DOHH2 (cell line): ENCODE results near the gene NOXO1.
A peak's percentile ranks its signal among the peaks of the same experiment; 100 is the strongest.

Experiments used
- H3F3A ChIP-seq: fragments of 200-600 bp; sonication (generic), shearing (Covaris generic); 2 replicates; pipeline ENCODE4 v1.6.0; 2016; ENCODE audit warnings: antibody characterized with exemption, mild to moderate bottlenecking; ENCODE audit not compliant: control insufficient read depth, insufficient read depth
- H3K27ac ChIP-seq: fragments of 200-600 bp; sonication (generic); 2 replicates; pipeline ENCODE4 v1.5.1; 2014; ENCODE audit warnings: low read depth, mild to moderate bottlenecking, low read length, moderate library complexity
- H3K27me3 ChIP-seq: fragments of 200-600 bp; sonication (generic); 2 replicates; pipeline ENCODE4 v1.6.1; 2014; ENCODE audit warnings: mild to moderate bottlenecking, low read length, mixed read lengths; ENCODE audit not compliant: control insufficient read depth
- H3K36me3 ChIP-seq: fragments of 200-600 bp; sonication (generic); 2 replicates; pipeline ENCODE4 v1.6.1; 2014; ENCODE audit warnings: mild to moderate bottlenecking, low read length, moderate library complexity, mixed read lengths; ENCODE audit not compliant: control insufficient read depth
- H3K4me1 ChIP-seq: fragments of 200-600 bp; sonication (generic); 2 replicates; pipeline ENCODE4 v1.6.1; 2014; ENCODE audit warnings: mild to moderate bottlenecking, low read length, mixed read lengths; ENCODE audit not compliant: control insufficient read depth
- H3K4me2 ChIP-seq: fragments of 200-600 bp; sonication (generic); 2 replicates; pipeline ENCODE4 v1.6.0; 2014; ENCODE audit warnings: mild to moderate bottlenecking, low read length, moderate library complexity
- H3K4me3 ChIP-seq: fragments of 200-600 bp; sonication (generic); 2 replicates; pipeline ENCODE4 v1.5.1; 2014; ENCODE audit warnings: mild to moderate bottlenecking, low read length, mixed read lengths
- H3K79me2 ChIP-seq: fragments of 200-600 bp; sonication (generic); 2 replicates; pipeline ENCODE4 v1.6.1; 2014; ENCODE audit warnings: mild to moderate bottlenecking, low read length, mixed read lengths; ENCODE audit not compliant: control insufficient read depth
- H3K9me2 ChIP-seq: fragments of 200-600 bp; sonication (generic); replicated peaks from 2 replicates; pipeline ENCODE4 v1.6.1; 2014; ENCODE audit warnings: mild to moderate bottlenecking, low read length, mixed read lengths; ENCODE audit not compliant: control insufficient read depth
- H3K9me3 ChIP-seq: fragments of 200-600 bp; sonication (generic); 2 replicates; pipeline ENCODE4 v1.6.1; 2014; ENCODE audit warnings: antibody characterized with exemption, low read length, mixed read lengths; ENCODE audit not compliant: control insufficient read depth, insufficient read depth
- H4K20me1 ChIP-seq: fragments of 200-600 bp; sonication (generic); 2 replicates; pipeline ENCODE4 v1.6.0; 2014; ENCODE audit warnings: low read depth, mild to moderate bottlenecking, antibody characterized with exemption, low read length, moderate library complexity; ENCODE audit not compliant: control insufficient read depth, insufficient read depth
- EZH2phosphoT487 ChIP-seq: fragments of 200-600 bp; sonication (generic); IDR thresholded peaks from 2 replicates; pipeline ENCODE4 v1.6.1; 2017; ENCODE audit warnings: borderline replicate concordance, mild to moderate bottlenecking, antibody characterized with exemption, low read length, moderate library complexity, mixed read lengths
- TF ChIP-seq, protein P1 (sequence below): fragments of 200-600 bp; sonication (generic); IDR thresholded peaks from one replicate; pipeline ENCODE4 v1.5.1; 2014; ENCODE audit warnings: antibody characterized with exemption, mild to moderate bottlenecking, low read depth, low read length; ENCODE audit not compliant: poor library complexity, severe bottlenecking

The NOXO1 gene

DNA sequence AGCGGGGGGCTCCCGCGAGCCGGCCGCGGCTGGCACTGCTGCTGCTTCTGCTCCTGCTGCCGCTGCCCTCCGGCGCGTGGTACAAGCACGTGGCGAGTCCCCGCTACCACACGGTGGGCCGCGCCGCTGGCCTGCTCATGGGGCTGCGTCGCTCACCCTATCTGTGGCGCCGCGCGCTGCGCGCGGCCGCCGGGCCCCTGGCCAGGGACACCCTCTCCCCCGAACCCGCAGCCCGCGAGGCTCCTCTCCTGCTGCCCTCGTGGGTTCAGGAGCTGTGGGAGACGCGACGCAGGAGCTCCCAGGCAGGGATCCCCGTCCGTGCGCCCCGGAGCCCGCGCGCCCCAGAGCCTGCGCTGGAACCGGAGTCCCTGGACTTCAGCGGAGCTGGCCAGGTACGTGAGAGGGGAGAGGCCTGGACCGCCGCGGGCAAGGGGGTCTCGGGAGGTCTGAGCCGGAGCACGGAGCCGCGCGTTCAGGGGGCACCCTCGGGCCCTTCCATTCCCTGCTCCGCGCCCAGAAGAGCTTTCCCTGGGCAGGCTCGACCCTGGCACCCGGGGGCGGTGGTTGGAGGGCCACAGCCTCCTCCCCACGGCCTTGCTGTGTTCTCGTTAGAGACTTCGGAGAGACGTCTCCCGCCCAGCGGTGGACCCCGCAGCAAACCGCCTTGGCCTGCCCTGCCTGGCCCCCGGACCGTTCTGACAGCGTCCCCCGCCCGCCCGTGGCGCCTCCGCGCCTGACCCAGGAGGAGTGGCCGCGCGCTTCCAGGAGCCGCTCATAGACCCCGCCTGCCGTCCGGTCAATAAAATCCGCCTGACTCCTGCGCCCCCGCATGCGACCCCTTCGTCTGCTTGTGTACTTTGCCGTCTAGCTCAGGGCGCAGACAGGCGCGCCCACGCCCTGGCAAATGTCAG is 38.9 kb upstream of the NOXO1 start:
- Histone ChIP-seq H3K4me1 (peaks cover 12% of the 10 kb centered on the region), H3K9me3 (no peaks in the 10 kb centered on the region), H3K4me3 (no peak overlapping the region), H3K36me3 (no peaks in the 10 kb centered on the region), H3K27me3 (peaks cover 34% of the 10 kb centered on the region), H3K27ac (no peak overlapping the region), H3K4me2 (no peak overlapping the region), H3K9me2 (no peaks in the 10 kb centered on the region), H3F3A (no peaks in the 10 kb centered on the region; the same call in 1 of the 2 replicates), H3K79me2 (no peaks in the 10 kb centered on the region), H4K20me1 (no peaks in the 10 kb centered on the region)
- TF ChIP-seq, protein P1, sequence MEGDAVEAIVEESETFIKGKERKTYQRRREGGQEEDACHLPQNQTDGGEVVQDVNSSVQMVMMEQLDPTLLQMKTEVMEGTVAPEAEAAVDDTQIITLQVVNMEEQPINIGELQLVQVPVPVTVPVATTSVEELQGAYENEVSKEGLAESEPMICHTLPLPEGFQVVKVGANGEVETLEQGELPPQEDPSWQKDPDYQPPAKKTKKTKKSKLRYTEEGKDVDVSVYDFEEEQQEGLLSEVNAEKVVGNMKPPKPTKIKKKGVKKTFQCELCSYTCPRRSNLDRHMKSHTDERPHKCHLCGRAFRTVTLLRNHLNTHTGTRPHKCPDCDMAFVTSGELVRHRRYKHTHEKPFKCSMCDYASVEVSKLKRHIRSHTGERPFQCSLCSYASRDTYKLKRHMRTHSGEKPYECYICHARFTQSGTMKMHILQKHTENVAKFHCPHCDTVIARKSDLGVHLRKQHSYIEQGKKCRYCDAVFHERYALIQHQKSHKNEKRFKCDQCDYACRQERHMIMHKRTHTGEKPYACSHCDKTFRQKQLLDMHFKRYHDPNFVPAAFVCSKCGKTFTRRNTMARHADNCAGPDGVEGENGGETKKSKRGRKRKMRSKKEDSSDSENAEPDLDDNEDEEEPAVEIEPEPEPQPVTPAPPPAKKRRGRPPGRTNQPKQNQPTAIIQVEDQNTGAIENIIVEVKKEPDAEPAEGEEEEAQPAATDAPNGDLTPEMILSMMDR: no peak
- TF ChIP-seq EZH2phosphoT487: no peak

DNA sequence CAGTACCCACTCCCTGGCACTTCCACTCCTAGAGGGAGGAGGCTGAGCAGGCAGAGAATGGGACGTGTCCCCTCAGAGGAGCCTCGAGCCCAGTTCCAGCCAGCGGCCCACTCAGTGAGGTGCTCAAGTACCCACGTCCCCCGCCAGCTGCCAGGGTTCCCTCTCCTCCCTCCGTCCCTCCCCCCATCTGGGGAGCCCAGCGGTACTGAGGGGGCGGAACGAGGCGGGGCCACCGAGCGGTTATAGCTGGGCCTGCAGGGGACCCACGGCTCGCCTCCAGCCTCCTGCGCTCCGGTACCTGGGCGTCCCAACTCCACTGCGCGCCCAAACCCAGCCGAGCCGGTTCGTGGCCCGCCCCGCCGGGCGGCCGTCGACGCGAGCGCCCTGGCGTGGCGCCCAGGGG is 38.2 kb upstream of the NOXO1 start, which contains the start of gene NPW:
Gene NPW (plus strand): TSS at position 268 of the 403 bp plus-strand sequence.
- Histone ChIP-seq H3K4me2 (no peak within 1 kb of the TSS), H3K27ac (no peak within 1 kb of the TSS), H3K27me3 (peaks cover 32% of the 10 kb centered on the region), H3K4me3 (no peak within 1 kb of the TSS), H3K79me2 (no peaks in the 10 kb centered on the region), H3K9me3 (no peaks in the 10 kb centered on the region), H3K36me3 (no peaks in the 10 kb centered on the region), H4K20me1 (no peaks in the 10 kb centered on the region), H3F3A (no peaks in the 10 kb centered on the region; the same call in 1 of the 2 replicates), H3K9me2 (no peaks in the 10 kb centered on the region), H3K4me1 (peaks cover 12% of the 10 kb centered on the region)
- TF ChIP-seq EZH2phosphoT487: no peak
- TF ChIP-seq, protein P1: no peak

DNA sequence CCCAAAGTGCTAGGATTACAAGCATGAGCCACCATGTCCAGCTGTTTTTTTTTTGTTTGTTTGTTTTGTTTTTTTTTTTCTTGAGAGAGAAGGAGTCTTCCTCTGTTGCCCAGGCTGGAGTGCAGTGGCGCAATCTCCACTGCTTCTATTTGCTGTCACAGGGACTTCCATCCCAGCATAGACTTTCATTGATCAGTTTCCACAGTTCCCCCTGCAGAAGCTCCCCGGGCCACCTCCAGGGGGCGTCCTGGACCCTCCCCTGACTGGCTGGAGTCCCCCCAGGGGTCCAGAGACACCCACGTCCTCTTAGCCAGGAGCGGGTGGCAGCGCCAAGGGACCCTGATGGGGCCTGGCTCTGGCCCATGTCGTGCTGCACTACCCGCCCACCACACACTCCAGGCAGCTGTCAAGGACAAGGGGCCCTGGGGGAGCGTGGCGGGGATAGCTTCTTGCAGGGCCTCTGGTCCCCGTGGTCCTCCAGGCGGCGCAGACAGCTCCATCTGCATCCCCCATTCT is 35.2 kb upstream of the NOXO1 start:
- H3K4me1 ChIP-seq: no peaks in the 10 kb centered on the region
- H4K20me1 ChIP-seq: no peaks in the 10 kb centered on the region
- H3K4me3 ChIP-seq: no peak overlapping the region
- no peaks in the 10 kb centered on the region for H3F3A ChIP-seq
- H3K36me3 ChIP-seq: no peaks in the 10 kb centered on the region
- peaks cover 26% of the 10 kb centered on the region for H3K27me3 ChIP-seq
- H3K4me2 ChIP-seq: no peak overlapping the region
- no peaks in the 10 kb centered on the region for H3K79me2 ChIP-seq
- H3K27ac ChIP-seq: no peak overlapping the region
- H3K9me2 ChIP-seq: no peaks in the 10 kb centered on the region
- TF ChIP-seq, protein P1: peak; percentile 76
- no peak for TF ChIP-seq EZH2phosphoT487
- H3K9me3 ChIP-seq: no peaks in the 10 kb centered on the region
